HG02840 (cell line): ENCODE results near the gene FOXO1.
A peak's percentile ranks its signal among the peaks of the same experiment; 100 is the strongest.
"Not testable (repeated sequence)": the region's sequence is repeated elsewhere in the genome, so short reads cannot be mapped to it uniquely, and the experiment has no call there.

Experiments used
- ATAC-seq: cut with Tn5 transposase; IDR thresholded peaks from one replicate; pipeline ENCODE4 v1.9.1; 2021; ENCODE audit warnings: mild to moderate bottlenecking, moderate library complexity, moderate number of reproducible peaks; ENCODE audit not compliant: unreplicated experiment, low FRiP score

The FOXO1 gene

DNA sequence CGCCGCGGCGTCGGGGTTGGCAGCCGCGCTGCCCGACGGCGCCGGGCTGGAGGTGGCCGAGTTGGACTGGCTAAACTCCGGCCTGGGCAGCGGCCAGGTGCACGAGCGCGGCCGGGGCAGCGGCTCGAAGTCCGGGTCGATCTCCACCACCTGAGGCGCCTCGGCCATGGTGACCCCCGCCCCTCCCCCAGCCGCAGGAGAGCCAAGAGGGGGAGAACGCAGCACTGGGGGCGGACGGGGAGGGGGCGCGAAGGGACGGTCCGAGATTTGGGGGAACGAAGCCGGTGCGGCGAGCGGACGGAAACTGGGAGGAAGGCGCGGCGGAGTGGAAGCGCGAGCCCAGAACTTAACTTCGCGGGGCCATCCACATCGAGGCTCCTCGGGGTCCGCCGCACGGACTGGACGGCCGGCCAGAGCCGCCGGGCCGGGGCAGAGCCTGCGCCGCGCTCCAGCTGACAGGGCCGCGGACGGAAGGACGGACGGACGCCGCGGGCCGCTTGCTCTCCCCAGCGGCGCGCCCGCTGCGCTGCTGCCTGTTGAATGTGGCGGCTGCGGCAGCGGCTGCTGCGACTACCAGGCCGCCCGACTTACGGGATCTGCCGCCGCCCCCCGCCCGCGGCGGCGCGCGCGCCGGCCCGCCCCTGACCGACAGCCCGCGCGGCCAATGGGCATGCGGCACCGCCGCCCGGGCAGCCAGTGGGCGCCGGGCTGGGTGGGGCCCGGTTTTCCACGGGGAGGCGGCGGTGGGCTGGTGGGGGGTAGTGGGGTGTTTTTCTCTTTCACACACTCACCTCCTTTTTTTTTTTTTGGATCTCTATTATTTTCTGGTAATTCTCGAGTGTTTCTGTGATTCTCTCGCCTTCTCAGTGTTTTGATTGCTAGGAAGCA is at the start of gene FOXO1:
FOXO1 (minus strand) TSS at position 597 of the 888 bp plus-strand sequence; CDS start at position 168, 429 bp downstream.
- ATAC-seq = peak; percentile 42

DNA sequence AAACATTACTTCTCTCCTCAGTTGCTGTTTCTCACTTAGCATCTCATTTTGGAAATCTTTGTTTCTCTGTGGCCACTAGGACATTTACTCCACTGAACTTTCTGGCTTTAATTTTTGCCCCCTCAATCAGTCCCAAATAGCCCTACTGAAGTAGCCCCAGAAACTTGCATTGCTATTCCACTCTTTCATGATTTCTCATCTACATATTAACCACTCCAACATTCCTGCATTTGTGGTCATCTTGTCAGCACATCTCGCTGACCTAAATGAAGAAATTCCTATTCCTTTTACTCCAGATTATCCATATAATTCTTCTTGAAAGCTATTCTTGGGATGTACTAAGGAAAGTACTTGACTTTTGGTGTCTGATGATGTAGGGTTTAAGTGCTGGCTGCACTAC is 48.0 kb upstream of the FOXO1 start:
- ATAC-seq = not testable (repeated sequence)

DNA sequence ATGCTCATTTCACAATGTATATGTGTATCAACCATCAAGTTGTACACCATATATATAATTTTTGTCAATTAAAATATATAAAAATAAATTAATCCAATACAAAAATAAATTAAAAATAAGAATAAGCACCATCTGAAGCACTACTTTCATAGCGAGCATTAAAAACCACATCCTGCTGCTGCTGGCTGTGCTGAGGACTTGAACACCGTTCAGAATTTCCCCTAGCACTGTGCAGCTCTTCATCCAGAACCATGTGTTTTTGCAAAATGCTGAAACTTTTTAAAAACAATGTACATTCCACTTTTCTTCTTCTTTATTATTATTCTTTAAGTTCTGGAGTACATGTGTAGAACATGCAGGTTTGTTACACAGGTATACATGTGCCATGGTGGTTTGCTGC is 40.0 kb upstream of the FOXO1 start:
- no peak for ATAC-seq

DNA sequence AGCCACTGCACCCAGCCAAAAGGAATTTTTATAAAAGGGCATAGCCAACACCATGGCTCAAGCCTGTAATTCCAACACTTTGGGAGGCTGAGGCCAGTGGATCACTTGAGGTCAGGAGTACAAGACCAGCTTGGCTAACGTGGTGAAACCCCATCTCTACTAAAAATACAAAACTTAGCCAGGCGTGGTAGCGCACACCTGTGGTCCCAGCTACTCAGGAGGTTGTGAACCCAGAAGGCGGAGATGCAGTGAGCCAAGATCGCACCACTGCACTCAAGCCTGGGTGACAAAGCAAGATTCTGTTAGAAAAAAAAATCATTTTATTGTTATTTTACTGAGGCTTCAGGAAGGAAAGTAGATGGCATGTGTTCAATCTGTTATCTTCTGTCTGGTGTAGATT is 31.3 kb upstream of the FOXO1 start:
- peak; percentile 43 for ATAC-seq

DNA sequence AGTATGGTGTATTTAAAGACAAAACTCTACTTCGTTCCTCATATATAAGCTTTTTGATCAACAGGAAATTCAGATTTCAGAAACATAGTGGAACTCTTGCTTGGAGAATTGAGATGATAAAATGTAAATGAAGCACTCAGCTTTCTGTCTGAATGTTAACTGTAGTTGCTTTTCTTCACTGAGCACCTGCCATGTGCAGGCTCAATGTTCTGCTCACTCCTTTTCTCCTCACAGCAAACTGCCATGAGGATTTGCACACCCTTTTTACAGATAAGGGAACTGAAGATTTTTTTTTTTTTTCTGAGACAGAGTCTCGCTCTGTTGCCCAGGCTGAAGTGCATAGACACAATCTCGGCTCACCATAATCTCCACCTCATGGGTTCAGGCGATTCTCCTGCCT is 28.0 kb upstream of the FOXO1 start:
- ATAC-seq = no peak

DNA sequence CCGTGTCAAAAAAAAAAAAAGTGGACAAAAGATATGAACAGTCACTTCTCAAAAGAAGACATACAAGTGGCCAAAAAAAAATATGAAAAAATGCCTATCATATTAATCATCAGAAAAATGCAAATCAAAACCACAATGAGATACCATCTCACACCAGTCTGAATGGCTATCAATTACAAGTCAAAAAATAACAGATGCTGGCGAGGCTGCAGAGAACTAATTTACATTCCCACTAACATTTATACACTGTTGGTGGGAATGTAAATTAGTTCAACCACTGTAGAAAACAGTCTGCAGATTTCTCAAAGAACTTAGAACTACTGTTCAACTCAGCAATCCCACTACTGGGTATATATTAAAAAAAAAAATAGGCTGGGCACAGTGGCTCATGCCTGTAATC is 26.5 kb upstream of the FOXO1 start:
- peak; percentile 54 for ATAC-seq

DNA sequence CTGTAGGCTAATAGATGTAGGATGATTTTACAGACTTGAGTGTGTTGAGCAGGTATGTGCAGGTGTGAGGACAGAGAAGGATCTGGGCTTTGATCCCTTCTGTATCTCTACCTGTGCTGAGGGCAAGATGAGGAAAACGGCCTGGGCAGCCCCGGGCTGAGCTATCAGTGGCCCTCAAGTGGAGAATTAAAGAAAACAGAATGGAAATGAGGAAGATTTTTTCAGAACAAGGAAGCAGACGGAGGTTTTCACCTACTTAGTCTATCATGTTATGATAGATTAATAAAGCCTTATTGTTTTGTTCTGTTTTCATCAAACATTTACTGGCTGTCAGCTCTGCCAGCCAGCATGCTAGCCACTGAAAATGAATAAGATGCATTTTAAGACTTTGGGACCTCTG is 22.3 kb upstream of the FOXO1 start:
- no peak for ATAC-seq

DNA sequence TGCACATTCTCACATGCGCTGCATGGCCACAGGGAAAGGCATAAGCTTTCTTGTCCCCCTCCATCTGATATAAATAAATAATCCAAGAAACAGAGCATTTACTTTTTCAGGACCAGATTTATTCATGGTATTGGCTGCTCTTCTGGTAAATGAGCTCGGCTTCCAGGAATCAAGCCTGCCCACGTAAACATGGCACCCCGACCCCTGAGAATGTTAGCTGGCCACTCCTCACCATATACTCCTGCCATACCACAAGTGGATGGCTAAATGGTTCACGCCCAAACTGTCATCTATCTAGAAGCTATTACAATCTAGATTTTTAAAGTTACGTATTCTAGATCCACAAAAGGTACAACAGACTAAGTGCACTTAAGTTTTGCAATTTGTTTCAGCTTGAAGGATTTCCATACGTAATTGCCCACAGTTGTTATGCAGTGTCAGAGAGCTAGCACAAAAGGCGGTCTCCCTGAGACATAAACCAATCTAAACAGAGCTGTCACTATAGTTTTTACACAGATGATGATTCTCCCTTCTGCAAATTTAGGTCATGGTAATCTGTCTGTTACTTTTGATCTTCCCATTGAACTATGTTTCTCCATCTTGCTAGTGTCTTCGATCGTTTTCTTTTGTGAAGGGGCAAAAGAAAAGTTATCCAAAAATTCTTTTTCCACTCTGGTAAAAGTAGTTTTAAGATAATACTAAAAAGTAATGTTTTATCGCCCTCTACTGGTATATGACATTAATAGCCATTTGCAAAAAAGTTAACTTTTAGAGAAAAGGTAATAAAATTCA is 16.2 kb upstream of the FOXO1 start:
- no peak for ATAC-seq

DNA sequence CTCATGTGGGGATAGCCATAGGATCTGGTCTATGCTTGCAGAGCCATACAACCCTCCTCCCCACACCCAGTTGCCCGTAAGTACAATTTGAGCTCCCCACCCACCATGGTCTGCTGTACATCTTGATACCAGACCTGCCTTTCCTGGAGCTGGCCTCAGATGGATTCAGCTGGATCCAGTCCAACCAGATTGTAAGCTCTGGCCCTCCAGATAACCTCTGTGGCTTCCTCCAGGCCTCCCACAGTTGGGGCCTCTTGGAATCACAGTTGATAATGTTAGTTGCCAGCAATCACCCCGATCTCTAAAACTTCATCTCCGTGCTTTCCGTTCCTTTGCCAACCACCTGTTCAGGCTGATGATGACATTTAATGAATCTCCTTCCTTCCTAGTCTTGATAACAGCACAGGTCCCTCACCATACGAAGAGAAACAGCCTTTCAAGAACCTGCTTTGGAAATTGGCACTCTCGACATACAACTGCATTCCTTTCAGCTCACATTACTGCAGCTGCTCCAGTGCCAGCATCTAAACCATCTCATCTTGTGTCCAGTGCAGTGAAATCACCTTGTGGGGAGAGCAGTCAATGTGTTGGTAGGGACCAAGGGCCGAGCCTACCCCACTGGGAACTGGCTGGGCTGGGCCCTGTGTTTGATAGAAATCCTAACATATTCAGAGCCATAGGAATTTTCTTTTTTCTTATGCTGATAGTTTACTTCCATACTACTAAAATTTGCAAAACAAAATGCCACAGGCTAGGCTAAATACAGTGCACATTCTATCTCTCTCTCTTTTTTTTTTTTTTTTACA is 15.1 kb upstream of the FOXO1 start:
- ATAC-seq = no peak

DNA sequence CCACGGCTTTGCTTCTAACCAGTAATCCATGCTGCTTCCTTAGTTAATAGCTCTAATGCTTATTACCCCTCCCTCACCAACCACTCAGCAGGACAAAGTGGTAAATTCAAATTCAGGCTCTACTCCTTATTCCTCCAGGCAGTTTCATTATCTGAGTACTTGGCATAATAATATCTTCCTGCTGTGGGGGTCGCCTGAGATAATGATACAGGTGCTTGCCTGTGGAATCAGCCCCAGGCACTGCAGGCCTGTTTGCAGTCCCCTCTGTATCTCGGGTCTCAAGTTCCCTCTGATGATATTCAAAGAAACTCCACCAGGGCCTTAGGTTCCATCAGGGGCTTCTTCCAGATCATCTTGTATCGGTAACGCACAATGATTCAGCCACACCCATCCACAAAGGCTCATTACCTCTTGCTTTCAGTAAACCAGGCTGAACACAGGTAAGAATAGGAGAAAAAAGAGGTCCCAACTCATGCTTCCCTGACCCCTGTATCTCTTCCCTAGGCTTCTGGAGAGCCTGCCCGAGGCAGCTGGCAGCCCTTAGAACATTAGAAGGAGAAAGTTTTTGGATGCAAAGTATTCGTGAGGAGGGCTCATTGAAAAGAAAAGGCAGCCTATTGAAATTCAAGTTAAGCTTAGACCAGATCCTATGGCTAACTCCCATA is 14.3 kb upstream of the FOXO1 start:
- ATAC-seq = no peak

DNA sequence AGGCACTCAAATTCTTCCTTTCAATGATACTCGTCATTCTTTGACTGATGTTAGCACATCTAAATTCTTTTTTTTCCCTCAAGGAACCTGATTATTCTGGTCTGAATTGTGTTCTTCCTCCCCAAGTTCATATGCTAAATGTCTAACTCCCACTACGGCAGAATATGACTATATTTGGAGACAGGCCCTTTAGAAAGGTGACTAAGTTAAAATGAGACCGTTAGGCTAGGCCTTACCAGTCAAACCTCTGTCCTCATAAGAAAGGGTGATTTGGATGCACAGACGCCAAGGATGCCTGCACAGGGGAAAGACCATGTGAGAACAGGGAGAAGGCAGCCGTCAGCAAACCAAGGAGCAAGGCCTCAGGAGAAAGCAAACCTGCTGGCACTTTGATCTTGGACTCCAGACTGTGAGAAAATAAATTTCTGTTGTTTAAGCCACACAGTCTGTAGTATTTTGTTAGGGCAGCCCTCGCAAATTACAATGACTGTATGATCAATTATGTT is 13.1 kb upstream of the FOXO1 start:
- ATAC-seq = no peak

DNA sequence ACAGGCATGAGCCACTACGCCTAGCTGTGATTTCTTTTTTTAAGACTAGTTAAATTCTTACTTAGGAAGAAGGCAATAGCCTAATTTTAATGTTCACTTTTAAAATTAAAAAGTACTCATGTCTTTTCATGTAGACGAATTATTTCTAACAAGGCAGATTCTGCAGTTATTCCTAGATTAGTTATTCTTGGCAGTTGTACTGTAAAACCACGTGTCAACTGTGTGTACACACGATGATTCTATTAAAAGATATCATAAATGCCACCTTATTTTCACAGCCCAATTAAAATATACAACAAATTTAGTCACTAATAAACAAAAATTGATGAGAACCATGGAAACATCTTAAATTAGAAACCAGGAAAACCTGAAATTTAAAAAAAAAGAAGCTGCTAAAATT is 10.6 kb upstream of the FOXO1 start:
- no peak for ATAC-seq

DNA sequence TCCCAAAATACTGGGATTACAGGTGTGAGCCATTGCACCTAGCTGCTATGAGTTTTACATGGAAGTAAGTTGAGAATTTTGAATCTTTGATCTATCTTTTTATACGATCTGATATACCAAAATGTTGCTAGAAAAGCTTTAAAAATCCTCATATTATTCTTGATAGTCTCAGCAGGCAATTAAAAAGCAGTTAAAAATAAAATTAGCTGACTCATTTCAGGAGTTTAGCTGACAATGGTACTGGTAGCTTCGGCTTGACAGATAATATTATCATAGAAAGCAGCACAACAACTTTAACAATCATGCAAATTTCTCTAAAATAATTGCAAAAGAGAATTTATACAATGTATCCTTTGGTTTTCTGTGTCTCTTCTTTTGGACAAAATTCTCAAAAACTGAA is 9.6 kb upstream of the FOXO1 start:
- no peak for ATAC-seq

DNA sequence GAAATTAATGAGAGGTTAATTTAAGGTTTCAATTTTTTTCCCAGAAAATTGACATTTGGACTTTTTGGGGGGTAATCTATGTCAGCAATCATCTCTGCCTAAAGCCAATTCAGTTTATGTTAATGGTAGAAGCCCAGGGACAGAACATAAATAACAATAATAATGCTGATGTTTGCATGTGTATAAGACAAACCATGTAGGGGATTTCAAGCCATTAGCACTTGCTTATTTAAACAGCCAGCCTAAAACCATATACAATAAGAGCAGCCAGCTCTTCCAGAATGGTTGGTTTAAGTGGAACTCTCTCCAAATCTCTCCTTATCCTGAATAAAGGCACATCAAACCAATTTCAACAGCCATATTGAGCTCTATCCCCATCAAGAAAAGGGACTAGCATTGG is 7.0 kb upstream of the FOXO1 start:
- no peak for ATAC-seq

DNA sequence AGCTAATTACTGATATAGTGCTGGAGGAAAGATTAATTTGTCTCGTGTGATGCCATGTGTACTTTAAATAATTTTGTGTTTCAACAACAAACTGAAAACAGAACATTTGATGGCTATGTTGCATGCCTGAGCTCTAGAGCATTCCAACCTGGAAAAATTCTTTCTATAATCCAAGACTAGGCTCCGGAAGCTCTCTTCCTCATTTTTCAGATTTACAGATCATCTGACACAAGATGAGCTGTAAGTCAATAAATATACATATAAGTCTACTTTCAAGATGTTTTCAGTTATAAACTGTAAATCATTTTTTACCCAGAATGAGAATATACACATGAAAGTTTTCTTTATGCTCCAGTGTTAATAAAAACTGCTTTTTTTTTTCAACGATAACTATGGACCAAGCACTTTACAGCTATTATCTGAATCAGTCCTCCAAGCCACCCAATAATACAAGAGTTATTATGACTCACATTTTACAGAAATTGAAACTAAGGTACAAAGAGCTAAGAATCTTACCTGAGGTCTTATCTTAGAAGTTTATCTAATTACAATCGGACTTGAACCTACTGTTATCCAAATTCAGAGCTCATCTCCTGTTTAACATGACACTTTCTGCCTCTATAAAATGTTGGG is 6.4 kb upstream of the FOXO1 start:
- no peak for ATAC-seq

DNA sequence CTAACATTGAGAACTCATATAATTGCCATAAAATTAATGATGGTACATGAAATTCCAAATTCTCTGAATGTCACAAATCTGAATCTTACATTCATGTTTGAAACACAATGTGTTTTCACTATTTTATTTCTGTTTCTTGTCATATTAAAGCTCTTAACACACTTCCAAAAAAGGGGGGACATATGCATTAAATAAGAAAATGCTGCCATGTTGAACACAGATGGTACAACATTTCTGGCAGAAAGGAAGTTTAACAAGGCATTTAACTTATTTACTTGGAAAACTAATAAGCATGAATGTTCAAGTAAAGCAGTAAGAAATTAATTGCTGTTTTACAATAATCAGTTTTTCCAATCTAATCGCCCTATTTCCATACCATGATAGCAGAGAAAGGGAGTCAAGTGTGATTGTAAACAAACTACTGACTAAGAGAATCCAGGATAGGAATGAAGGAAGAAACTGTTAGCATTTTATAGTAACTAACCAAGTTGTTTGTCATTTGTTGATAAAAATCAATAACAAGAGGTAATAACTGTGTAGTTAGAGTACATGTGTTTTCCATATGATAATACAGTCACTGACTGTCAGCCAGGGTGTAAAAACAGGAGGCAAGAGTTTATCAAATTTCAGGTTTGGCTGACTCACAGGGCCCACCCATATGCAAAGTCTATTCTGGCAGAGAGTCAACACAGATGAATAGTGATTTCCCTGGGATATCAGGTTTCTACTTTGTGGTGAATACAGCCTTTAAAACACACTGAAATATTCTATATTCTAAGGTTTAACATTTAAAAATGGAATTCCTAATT is 5.7 kb upstream of the FOXO1 start:
- no peak for ATAC-seq

DNA sequence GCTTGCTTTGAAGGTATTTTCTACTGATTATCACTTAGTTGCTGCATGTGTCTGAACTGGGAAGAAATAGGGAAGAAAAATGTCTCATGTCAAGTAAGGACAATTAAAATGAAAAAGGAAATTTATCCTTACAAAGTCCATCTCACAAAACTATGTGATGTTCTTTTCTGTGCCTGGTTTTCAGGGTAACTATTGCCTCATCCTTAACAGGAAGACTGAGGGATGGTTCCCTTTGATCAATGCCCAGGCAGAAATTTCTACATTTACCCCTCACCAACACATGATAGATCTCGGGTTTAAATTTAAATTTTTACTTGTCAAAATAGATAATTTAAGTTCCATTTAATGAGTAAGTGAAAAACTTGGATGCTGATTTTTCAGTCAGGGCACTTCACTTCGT is 3.9 kb upstream of the FOXO1 start:
- ATAC-seq = no peak

DNA sequence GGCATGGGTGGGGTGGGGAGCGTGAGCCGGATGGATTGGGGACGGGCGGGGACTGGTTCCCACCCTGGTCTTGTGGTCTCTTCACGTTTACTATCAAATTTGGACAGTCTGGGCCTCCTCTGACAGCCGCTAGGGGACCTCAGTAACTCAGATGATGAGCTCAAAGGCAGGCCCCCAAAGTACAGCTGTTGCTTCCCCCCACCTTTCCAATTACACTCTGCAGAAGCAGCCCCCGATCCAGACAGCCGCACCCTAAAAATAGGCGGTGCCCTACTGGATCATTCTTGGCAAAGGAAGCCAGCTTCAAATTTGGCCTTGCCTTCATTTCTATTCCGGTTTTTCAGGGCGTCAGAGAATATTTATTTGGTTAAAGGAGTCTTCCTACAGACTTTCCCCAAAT is 1.9 kb upstream of the FOXO1 start:
- no peak for ATAC-seq

DNA sequence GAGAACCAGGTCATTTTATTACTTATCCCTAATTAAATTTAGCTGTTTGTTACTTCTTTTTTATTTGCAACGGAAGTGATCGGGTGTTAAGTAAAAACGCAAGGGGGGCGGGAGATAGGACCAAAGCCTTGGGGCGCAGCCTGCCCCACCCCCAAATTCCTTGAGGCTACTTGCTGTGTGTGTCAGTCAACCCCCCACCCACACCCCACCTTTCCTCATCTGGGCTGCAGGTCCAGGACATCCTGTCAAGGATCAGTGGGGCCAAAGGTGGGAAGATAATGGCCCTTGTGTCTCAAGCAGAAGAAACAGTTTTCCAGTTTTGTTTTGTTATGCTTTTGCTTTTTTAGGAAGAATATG is 1.2 kb upstream of the FOXO1 start:
- no peak for ATAC-seq
